GM18499 (cell line): ENCODE results near the gene JPH2.
"Not testable (repeated sequence)": the region's sequence is repeated elsewhere in the genome, so short reads cannot be mapped to it uniquely, and the experiment has no call there.

ENCODE experiments used
- ATAC-seq: cut with Tn5 transposase; IDR thresholded peaks from one replicate; pipeline ENCODE4 v1.9.1; 2021; ENCODE audit warnings: moderate number of reproducible peaks; ENCODE audit not compliant: insufficient read depth, unreplicated experiment

JPH2 gene

DNA sequence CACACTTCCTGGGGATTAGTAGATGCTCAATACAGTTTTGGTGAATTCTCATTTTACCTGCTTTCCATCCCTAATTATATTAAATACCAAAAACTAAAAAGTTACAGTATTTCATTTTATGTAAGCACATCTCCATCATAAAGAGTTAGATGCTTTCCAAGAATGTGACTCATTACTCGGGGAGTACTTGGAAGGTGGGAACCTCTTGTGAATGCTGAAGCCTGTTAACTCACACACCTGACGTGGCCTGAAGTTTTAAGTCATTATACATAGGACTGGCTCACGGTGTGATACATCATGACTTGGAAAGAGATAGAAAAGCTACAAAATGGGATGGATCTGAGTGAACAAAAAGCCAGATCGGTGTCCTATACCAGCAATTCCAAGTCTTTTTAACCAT is 25.8 kb upstream of the JPH2 start:
- no peak for ATAC-seq

DNA sequence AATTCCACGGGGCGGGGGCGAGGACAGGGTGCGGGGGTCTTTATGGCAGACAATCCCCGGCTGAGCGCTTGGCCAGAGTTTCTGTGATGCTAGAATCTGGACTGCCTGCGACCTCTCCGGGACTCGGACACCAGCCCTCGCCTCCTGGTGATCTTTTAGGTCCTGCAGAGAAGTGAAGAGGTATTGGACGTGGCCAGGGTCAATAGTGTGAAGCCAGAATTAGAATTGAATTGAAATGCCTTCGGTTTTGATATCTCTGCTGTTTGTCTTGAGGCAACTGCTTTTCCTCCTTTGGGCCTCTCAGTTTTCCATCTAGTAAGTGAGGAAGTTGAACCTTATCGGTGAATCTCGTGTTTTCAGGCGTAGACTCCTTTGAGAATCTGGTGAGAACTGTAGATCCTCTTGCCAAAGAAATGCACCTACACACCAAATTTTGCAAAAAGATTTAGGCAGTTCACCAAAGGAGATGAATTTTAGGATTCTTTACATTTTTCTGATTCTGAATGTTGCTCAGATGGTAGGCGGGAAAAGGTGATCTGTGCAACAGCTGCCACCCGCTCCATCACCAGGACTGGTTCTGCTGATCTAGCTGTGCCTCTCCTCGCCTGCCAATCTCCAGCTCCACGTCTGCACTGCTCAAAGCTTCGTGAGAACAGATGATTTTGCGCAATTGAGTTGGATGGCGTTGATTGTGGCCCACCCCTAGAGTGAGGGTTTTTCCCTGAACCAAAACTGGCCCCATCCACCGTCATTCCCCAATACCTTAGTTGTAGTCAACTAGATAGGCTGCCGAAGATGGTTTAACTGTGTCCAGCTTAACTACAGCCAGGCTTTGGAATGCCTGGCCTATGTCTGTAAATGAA is 24.4 kb upstream of the JPH2 start:
- peak; percentile 9 for ATAC-seq

DNA sequence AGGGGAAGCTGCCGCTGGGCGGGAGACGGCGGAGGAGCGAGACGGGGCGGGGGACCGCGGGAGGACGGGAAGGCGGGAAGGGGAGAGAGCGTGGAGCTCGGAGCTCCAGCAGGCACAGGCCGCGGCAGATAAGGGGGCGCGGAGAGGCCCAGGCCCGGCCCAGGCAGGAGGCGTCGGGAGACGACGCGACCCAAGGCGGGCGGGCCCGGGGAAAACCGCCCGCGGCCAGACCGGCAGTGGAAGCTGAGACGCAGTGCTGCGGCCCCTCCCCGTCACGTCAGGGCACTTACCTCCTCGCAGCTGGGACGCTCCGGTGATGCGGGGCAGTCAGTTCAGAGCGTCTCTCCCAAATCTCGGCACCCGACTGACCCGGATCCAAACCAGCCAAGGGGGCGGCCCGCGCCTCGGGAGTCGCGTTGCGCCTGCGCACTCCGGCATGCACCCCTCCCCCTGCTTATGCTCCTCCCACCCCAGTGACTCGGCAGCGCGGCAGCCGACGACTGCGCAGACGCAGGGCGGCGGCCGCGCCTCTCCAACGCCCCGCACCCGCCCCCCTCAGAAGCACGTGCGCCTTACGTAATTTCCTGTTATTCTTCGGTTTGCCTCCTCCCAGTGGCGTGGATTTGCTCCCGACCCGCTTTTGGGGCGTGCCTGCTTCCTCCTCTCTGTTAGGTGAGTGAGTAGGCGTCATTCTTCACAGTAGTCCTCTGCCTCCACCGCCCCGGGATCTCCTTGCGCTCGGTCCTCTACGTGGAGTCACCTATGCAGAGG is 23.6 kb upstream of the JPH2 start, which contains the start of gene OSER1:
Gene OSER1 (minus strand): TSS at position 366 of the 771 bp plus-strand sequence. CDS start 3,814 bp downstream, outside the sequence.
- ATAC-seq, result peak; percentile 52

DNA sequence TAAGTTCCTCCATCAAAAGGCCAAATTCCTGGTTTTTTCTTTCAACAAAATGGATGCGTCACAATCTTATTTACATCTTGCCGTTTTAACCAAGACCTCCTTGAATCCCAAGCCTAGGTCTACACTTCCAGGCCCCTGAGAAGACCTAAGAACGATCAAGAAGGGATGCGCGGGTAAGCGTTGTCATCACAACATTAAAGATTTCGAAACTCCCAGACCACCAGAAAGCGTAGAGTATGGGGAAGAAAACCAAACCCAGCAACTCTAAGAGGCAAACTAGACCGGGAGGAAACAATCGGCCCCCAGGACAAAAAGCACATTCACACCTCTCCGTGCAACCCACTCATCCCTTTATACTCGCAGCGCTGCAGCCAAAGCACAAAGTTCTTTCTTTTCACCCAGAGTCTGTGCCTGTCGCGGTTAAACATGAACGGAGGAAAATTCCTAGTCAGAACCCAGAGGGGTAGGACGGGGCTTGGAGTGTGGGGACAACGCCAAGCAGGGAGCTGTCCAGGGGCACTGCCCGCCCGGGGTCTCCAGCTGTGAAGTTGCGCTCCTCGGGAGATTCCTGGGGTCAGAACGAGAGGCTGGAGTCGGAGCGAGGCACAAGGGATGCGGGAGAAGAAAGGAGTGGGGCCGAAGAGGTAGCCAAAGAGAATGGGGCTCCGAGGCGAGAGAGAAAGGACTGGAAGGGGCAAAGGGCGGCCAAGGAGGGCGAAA is 22.9 kb upstream of the JPH2 start:
- ATAC-seq, result no peak

DNA sequence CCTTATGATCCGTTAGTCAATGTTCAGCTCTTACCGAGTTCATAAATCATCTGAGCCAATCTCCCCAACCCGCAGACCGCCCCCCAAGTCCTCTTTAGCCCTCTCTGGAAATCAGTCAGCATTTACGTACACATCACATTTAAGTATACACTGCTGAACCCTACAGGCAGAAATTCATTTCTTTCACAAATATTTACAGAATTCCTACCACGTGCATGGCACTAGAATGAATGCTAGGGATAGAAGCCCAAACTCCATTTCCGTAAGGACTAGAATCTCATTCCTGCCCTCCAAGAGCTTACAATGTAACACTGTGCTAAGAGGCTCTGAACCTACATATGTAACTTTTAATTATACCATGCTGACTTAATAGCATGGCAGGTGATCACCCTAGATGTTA is 21.8 kb upstream of the JPH2 start:
- no peak for ATAC-seq

DNA sequence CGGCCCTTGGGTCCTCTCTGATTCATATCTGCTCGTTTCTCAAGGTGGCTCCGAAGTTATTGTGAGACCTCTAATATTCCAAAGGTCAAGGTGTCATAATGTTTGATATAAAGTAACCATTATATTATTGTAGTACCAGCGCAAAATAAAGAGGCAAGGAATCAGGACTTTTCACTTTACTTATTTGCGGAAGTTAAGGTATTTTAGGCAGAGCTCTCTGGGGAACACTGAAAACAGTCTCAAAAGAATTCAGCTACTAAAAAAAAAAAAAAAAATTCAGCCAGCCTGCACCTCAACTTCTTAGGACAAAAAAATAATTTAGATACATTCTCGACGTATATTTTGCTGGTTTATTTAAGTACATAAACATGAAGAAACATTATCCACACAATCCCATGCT is 21.2 kb upstream of the JPH2 start:
- ATAC-seq, result no peak

DNA sequence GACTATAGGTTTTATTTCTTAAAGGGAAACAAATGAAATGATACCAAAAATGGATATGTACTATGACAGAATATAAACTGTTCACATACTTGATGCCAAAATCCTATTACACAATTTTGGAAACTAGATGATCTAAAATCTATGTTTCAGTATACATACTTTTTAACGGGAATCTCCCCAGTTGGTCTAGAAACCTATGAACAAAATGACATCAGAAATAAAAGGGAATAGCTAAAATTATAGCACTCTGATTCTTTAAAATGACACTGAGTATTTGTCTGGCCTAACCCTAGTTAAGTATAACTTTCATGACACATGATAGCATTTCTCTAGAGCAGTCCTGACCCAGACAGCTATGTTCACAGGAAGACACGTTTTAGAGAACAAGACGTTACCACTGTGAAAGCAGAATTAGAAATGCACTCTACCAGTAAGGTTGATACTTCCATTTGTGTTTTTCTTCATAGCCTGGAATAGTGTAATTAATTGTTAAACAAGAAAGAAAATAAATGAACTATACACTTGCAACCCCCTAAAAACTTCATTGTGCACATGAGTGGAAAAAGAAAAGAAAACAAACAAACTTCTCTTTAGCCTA is 20.2 kb upstream of the JPH2 start:
- no peak for ATAC-seq

DNA sequence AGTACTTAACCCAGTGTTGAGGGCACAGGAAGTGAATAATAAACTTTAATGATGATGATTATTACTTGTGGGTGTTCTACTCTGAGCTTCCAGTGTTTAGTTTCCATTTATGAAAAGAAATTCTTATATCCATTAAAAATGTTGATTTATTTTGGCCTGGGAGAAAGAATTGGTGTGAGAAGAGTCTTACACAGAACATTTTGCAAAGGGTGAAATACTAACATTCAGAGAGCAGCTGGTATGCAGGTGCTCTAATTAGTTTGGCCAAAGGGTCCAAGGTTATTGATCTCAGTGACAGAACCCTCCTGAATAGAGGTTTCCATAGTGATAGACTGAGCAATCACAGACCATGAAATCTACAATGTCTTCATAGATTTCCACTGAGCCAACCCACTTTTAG is 19.1 kb upstream of the JPH2 start:
- ATAC-seq, result no peak

DNA sequence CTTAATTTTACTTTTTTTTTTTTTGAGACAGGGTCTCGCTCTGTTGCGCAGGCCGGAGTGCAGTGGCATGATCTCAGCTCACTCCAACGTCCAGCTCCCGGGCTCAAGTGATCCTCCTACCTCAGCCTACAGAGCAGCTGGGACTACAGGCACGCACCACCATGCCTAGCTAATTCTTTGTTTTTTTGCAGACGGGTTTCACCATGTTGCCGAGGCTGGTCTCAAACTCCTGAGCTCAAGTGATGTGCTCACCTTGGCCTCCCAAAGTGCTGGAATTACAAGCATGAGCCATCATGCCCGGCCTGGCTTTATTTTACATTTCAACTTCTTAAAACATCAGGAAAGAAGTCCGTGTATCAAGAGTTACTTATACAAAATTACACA is 17.8 kb upstream of the JPH2 start:
- no peak for ATAC-seq

DNA sequence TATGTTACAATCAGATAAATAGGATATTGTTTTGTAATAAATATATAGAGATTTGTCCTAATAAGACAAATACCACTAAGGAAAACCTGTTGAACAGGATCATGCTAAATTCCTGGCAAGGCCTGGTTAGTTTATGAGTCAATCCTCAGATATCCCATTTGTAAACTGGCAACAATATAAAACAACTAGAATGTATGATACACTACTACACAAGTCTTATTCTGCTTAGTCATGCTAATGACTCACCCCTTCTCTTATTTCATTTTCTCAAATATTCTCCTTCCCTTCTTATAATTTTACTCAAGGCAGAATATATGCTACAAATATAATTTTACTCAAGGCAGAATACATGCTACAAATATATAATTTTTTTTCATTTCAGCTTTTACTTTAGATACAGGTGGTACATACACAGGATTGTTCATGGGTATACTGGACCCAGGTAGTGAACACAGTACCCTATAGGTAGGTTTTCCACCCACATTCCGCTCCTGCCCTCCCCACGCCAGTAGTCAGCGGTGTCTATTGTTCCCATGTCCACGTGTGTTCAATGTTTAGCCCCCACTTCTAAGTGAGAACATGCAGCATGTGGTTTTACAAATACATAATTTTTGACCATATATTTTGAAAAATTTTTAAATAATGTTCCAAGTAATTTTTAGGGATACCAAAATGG is 17.3 kb upstream of the JPH2 start:
- ATAC-seq, result no peak

DNA sequence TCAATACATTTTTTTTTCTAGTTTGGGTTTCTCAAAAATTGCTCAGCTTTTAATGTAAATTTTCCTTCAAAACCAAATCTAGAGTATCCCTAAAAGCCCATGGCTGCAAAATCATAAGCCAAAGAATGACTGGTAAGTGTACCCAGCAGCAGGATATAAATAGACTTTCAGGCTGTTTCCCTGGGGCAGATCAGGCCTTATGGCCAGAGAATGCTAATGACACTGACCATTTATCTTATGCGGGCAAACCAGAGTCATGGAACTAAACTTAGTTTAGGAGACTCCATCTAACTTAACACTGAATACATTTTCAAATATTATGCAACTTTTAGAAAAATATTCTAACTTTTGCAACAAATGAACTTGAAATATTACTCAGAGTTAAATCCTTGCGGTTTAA is 16.2 kb upstream of the JPH2 start:
- ATAC-seq, result no peak

DNA sequence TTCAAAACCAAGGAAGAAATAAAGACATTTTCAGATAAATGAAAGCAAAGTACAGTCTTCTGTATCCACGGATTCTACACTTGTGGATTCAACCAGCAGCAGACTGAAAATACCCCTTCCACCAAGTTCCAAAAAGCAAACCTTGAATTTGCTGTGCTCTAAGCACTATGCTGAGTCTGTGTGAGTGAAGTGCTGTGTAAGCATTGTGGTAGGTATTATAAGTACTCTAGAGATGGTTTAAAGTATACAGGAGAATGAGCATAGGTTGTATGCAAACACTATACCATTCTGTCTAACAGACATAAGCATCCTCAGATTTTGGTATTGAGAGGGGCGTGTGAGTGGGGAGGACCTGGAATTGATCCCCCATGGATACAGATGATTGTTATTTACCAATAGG is 14.0 kb upstream of the JPH2 start:
- ATAC-seq, result no peak

DNA sequence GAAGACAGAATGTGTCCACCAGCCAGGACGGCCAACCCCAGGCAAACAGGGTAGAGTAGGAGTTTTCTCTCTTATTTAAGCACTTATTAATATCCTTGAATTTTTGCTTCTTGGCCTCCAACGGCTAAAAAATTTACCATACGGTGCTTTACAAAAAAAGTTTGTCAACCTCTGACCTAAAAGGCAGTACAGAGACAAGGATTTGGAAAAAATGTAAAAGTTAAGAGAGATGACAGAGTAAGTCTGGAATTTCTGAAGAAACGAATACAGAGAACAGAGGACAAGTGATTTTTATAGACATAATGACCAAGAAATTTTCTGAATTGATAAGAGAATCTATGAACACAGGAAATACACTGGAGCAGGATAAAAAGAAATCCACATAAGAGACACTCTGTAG is 13.4 kb upstream of the JPH2 start:
- no peak for ATAC-seq

DNA sequence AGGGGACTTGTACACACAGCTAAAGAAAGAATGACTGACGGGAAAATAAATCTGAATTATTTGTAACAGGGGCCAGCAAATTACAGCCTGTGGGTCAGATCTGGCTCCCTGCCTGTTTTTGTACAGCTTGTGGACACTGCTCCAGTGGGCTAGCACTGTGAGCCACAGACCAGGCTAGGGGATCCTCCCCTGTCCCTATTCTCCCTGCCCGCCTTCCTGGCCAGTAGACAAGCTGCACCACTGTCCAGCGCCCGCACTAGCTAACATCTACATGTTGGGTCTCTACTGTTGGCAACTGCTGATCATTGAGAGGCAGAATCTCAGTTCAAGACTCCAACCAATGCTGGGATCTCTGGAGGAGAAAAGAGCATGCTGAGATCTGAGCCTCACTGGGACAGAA is 12.9 kb upstream of the JPH2 start:
- ATAC-seq, result no peak

DNA sequence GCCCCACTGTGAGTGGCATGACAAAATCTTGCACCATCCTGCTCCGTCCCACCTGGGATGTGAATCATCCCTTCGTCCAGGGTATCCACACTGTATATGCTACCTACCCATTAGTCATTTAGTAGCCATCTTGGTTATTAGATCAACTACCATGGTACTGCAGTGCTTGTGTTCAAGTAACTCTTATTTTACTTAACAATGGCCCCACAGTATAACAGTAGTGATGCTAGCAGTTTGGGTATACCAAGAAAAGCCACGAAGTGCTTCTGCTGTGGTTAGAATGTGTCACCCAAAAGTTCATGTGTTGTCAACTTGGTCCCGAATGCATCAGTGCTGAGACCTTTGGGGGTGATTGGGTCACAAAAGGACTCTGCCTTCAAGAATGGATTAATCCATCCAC is 11.9 kb upstream of the JPH2 start:
- no peak for ATAC-seq

DNA sequence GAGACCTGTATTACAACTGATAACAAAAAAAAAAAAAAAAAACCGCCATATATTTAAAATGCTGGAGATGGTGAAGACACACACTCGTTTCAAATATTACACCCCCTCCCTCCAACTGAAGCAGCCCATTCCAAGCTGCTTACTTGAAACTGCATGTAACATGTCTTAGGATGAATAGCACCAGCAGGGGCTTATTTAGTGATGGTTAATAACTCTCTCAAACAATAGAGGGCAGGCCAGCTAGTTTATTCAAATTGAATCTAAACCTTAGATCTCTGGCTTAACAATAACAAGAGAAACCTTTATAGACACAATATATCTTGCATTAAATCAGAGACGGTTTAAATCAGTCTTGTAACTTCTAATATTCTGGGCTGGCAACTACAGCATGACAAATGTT is 9.3 kb upstream of the JPH2 start:
- no peak for ATAC-seq

DNA sequence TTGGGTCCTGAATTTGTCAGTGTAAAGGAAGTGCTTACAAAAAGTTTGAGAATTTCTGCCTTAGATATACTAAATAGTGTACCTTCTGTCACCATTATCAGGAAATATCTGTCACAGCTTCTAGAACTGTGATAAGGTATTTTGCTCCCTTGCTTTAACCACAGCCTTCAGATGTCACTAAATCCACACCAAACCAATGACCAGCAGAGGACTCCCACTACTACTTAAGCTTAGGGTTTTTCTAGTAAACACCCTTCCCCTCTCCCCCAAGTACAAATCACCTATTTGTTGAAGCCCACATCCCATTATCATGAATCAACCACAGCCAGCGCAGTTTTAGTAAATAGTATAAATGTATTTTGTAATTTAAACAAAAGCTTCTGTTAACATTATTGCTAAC is 8.6 kb upstream of the JPH2 start:
- ATAC-seq, result no peak

DNA sequence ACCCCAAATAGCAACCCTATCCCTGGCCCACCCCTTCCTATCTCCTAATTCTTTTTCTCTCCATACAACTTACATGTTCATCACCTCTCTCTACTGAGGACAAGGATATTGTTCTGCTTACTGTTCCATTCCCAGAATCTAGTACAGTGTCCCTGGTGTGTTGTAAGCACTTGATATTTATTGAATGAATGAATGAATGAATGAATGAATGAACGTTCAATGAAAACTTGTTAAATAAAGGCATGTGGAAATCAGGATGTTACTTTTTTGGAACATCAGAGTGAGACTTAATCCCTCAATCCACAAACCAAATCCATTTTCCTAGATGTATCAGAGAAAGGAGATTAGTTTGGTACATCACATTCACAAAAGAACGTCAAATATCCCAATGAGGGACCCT is 6.8 kb upstream of the JPH2 start:
- ATAC-seq, result no peak

DNA sequence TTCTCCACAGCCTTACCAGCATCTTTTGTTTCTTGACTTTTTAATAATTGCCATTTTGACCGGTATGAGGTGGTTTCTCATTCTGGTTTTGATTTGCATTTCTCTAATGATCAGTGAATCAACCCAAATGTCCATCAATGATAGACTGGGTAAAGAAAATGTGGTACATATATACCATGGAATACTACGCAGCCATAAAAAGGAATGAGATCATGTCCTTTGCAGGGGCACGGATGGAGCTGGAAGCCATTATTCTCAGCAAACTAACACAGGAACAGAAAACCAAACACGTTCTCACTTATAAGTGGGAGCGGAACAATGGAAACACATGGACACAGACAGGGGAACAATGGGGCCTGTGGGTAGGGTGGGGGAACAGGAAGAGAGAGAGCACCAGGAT is 4.7 kb upstream of the JPH2 start:
- ATAC-seq, result not testable (repeated sequence)

DNA sequence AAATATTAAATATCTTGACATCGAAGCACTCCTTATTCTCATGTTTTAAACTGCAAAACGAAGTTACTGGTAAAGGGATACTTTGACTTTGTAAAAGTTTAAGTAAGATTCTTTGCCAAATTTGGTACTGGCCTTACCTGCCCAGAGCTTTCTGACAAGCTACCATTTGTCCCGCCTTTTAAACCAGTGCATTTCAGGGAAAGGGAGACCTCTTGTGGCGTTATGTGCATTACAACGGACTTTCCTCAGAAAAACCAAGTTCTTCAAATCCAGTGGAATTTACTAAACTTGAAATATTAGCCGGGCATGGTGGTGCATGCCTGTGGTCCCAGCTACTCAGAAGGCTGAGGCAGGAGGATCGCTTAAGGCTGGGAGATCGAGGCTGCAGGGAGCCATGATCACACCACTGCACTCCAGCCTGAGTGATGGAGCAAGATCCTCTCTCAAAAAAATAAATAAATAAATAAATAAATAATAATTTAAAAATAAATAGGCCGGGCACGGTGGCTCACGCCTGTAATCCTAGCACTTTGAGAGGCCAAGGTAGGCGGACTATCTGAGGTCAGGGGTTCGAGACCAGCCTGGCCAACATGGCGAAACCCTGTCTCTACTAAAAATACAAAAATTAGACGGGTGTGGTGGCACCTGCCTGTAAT is 3.3 kb upstream of the JPH2 start:
- ATAC-seq, result not testable (repeated sequence)
